Hematopoietic multipotent progenitor cell (in vitro differentiated cells): ENCODE results near the gene ICAM3. TPM values are rescaled to one million over a fixed set of nuclear protein-coding genes. Genes with fewer than 3 reads are reported as not detected.

ENCODE experiments used
- DNase-seq, 3 donors: peaks; one replicate each; pipeline ENCODE4 v3.0.0-alpha.2; 2011 to 2015; ENCODE audit warnings: low read depth in 2 of 3, low spot score in 2 of 3
- total RNA-seq: library from RNA; depleted of rRNA; stranded (reverse); fragments of >200 nt; gene quantifications from one replicate; pipeline ENCODE4 v1.2.3, GENCODE V29; 2012

ICAM3 gene
- total RNA-seq, 1 donor, result 367 TPM

GRCh38 chr19:10321417-10321797 lies 18.0 kb downstream of the ICAM3 start:
- DNase-seq, result no peak

DNA sequence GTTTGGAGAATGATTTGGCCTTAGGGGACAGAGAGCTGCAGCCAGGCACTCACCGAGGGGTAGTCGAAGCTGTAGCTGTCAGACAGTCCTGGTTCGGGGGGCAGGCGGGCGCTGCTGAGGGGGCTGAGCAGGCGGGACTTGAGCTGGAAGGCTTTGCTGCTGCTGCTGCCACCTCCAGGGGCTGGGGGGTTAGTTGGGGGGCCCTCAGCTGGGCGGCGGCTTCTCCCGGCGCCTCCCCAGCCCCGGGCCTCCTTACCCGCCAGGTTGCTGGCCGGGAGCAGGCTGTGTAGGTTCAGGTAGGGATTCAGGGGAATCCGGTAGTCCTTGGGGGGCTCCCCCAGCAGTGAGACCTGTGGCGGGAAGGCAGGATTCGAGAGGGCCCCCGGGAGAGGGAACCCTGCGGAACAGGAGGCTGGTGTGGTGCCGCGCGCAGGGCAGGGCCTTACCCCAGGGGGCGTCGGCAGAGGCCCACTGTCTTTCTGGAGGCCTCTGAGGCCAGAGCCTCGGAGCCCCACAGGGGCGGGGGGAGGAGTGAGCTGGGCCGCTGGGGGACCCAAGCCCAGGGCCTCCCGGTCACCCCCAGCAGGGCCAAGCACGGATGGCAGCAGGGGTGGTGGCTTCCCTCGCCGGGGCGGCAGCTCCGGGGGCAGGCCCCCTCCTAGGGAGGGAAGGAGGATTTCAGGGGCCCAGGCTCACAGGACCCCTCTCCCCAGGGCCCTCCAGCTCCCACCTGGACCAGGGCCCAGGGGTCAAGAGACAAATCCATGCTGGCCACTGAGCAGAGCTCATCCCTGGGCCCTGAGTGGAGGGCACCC lies 18.6 kb downstream of the ICAM3 start:
- DNase-seq, result no peak

GRCh38 chr19:10318807-10319682 lies 20.4 kb downstream of the ICAM3 start:
- DNase-seq, result no peak

DNA sequence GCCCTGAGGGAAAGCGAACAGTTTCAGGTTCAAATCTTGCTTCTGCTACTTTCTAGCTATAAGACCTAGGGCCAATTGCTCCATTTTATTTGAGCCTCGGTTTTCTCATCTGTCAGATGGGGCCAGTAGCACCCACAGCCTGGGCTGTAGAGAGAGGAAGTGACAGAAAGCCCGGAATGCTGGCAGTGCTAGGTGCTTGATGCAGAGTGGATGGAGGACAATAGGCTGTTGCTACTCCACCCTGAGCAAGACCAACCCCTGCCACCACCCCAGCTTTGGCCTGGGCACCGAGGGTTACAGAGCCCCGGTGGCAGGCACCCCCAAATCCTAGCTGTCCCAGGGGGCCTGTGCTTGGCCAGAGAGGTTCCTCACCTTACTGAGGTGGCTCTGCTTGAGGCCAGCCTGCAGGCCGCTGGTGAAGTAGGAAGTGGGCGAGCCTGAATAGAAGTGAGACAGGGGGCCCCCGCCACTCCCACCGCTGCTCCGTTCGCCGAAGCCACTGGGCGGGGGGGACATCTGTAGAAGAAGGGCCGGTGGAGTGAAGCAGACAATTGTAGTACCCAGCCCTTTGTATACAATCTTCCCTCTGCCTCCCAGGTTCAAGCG lies 21.5 kb downstream of the ICAM3 start:
- no peak for DNase-seq

DNA sequence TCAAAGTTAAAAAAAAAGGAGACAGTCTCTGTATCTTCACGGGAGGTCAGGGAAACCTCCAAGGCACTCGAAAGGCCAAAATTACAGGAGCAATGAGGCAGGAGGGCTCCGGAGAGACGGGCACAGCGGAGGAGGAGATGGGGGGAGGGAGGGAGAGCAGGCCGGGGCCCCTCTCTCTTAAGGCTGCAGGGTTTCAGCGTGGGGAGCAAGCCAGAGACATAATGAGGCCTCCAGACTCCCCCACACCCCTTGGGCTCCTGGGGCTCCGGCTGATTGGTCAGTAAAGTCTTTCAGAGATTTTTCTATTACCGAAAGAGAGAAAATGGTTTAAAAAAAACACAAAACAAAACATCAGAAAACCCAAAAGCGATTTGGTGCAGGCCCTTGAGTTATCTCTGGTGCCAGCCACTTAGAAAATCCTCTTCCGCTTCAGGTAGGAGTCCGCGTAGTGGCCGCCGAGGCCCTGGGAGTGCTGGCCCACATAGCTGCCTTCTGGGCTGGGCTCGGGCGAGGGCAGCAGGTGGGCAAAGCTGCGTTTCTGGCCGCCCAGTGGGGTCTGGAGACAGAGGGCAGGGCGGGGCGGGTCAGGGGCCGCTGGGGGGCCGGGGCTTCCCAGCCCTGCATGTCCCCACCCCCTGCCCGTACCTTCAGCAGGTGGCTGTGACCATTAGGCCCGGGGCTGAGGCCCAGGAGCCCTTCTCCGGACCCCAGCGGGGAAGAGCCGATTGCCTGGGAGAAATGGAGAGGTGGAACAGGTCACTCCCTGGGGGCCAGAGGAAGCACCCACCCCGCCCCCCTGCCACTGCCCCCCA lies 22.2 kb downstream of the ICAM3 start:
- no peak for DNase-seq

- DNase-seq, result no peak
Measured at GRCh38 chr19:10316229-10317044, 23.0 kb downstream of the ICAM3 start.

GRCh38 chr19:10315335-10316214 lies 23.8 kb downstream of the ICAM3 start, which contains the start of gene FDX2:
FDX2 (minus strand) TSS chr19:10316015; CDS start chr19:10315996, 19 bp downstream.
- peak; percentile 77 to 82 (median 81) for DNase-seq

DNA sequence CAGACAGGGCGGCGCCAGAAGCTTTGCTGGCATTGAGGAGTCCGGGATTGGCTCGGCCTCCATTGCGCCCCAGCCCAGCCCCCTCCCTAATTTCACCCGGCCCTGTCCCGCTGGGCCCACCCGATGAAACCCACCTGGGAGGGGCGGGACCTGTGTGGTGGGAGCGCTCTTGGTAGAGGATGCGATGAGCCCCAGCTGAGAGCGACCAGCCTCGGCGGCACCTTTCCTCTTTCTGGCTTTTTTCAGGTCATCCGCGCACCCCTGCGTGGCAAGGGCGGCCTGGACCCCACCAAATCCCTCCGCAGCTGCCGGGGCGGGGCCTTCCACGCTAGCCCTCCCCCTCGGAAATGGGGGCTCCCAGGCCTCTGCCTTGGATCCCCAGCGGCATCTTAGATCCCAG lies 30.0 kb downstream of the ICAM3 start, which contains the start of gene ZGLP1:
Gene ZGLP1, minus strand, starts transcription at position 393 of the 400 bp plus-strand sequence.
- DNase-seq, result no peak

DNA sequence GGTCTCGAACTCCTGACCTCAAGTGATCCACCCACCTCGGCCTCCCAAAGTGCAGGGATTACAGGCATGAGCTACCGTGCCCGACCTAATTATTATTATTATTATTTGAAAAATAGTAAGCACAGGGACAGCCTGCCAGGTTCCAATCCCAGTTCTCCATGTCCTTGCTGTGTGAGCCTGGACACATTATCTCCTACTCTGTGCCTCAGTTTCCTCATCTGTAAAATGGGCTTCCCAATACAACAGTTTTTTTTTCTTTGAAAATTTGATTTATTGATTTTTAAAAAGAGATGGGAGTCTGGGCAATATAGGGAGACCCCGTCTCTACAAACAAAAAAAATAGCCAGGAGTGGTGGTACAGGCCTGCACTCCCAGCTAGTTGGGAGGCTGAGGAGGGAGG lies 33.1 kb downstream of the ICAM3 start:
- DNase-seq, result no peak

GRCh38 chr19:10305139-10305806 lies 34.2 kb downstream of the ICAM3 start:
- DNase-seq, result peak in 1 of 3 donors; percentile 78

DNA sequence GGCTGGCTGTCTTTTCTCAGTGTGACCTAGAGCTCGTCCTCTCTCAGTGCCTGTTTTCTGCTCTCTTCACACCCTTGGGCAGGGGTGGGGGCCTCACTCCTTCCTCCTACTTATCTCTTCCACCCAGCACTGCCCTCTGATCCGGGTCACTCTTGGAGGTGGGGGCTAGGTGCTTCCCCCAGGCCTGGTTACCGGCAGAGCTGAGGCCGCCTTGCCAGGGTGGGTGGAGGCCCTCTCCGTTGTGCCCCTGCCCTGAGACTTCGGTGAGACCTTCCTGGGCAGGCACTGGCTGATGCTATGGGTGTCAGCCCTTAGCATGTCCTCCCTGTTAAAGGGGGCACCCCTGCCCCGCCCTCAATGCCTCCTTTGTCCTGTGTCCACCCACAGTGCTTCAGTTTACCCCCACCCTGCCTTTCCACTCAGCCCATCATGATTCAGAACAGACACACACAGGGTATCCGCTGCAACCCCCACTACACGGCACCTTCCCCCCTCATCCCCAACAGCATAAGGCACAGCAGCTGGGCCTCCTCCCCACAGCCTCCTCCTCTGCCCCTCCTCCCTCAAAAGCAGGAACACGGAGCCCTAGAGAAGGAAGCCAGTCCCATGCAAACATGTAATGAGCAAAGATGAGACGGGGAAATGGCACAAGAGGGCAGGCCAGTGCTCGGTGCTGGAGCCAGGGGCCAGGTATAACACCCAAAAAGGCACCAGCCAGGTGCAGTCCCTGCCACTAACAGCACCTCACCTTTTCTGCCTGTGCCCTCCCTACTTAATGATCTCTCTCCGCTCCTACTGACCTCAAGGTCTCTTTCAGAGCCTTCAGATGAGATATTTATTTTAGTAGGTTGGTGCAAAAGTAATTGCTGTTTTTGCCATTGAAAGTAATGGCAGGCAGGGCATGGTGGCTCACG lies 39.6 kb downstream of the ICAM3 start:
- peak in 2 of 3 donors; percentile 89 to 94 for DNase-seq

DNA sequence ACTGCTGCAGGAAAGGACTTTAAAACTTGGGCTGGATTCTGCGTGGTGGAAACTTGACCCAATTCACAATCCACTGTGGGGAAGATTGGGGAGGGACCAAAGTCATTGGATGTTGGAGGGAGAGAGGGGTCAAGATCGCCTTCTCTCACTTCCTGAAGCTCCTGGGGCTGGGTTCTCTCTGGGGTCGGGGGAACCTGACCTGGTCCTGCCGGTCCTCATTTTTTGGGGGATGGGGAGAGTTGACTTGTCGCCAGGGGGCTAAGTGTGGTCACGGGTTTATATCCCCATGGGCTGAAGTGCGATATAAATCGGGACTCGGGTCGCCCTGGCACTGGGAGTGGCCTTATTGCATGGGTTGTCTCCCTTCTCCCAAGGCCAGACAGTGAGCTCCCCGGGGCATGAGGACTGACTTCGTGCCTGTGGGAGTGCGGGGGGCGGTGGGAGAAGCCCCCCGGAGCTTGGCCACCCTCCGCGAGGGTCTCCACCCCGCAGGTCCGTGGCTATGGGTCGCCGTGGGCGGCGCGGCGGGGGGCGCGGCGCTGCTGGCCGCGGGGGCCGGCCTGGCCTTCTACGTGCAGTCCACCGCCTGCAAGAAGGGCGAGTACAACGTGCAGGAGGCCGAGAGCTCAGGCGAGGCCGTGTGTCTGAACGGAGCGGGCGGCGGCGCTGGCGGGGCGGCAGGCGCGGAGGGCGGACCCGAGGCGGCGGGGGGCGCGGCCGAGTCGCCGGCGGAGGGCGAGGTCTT lies 43.4 kb downstream of the ICAM3 start:
- no peak for DNase-seq

DNA sequence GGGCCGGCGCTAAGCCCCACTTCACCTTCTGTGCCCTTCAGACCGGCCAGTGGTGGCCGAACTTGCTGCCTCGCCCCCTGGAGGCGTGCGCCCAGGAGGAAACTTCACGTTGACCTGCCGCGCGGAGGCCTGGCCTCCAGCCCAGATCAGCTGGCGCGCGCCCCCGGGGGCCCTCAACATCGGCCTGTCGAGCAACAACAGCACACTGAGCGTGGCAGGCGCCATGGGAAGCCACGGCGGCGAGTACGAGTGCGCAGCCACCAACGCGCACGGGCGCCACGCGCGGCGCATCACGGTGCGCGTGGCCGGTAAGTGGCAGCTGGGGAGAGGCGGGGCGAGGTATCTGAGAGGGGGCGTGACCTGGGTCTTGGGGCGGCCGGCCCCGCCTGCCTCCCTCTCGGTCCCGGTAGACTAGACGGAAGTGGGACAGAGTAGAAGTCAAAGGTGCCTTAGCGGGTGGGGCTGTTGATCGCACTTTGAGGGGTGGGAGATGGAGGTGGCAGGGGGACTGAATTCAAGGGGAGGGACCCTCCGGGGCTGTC lies 44.0 kb downstream of the ICAM3 start:
- DNase-seq, result peak in 1 of 3 donors; percentile 57

DNA sequence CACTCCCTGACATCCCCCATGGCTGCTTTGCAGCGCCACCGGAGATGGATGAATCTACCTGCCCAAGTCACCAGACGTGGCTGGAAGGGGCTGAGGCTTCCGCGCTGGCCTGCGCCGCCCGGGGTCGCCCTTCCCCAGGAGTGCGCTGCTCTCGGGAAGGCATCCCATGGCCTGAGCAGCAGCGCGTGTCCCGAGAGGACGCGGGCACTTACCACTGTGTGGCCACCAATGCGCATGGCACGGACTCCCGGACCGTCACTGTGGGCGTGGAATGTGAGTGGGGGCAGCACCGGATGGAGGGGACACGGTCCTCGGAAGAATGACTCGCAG lies 45.1 kb downstream of the ICAM3 start:
- no peak for DNase-seq

DNA sequence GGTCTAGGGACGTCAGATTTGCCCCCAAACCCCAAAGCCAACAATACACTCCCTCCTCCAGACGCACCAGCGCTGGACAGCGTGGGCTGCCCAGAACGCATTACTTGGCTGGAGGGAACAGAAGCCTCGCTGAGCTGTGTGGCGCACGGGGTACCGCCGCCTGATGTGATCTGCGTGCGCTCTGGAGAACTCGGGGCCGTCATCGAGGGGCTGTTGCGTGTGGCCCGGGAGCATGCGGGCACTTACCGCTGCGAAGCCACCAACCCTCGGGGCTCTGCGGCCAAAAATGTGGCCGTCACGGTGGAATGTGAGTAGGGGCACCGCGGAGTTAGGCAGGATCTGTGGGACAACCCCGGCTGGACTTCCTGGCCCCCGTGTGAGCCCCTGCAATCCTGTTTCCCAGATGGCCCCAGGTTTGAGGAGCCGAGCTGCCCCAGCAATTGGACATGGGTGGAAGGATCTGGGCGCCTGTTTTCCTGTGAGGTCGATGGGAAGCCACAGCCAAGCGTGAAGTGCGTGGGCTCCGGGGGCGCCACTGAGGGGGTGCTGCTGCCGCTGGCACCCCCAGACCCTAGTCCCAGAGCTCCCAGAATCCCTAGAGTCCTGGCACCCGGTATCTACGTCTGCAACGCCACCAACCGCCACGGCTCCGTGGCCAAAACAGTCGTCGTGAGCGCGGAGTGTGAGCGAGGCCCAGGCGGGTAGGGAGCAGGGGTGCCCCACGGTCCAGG lies 45.6 kb downstream of the ICAM3 start:
- no peak for DNase-seq
